ENCODE data around the gene SEC11A. TPM values are rescaled to one million over a fixed set of nuclear protein-coding genes. Genes with fewer than 3 reads are reported as not detected.
A peak's percentile ranks its signal among the peaks of the same experiment; 100 is the strongest.

SEC11A gene
- total RNA-seq, 4 donors from 2014 or later, result 54.1 to 103 (median 72.8) TPM

- intact Hi-C loops (cut with DNase I), result no loop called here
- H3K27me3 ChIP-seq, result no peaks in the 10 kb centered on the region
- WGBS, 2 donors, result 95 to 100% methylated on average over 4 to 6 of the region's 6 CpGs
- H3K27ac ChIP-seq, result no peak overlapping the region
- no peak for DNase-seq
- no peaks in the 10 kb centered on the region for H3K9me3 ChIP-seq
- H3K36me3 ChIP-seq, result no peaks in the 10 kb centered on the region
- H3K4me3 ChIP-seq, result no peak overlapping the region
- peaks cover 0 to 10% (median 4%) of the 10 kb centered on the region in 3 donors for H3K4me1 ChIP-seq
- TF ChIP-seq POLR2A (IDR thresholded peaks at IDR 0.05) (no peak), CTCF (IDR thresholded peaks at IDR 0.05) (no peak)
These were observed 11.5 kb upstream of the SEC11A start for GRCh38 chr15:84727429-84727828.

GRCh38 chr15:84725001-84725491 lies 9.1 kb upstream of the SEC11A start:
- peak overlapping the region; percentile 0 to 75 (median 35) for H3K27ac ChIP-seq
- H3K4me3 ChIP-seq, result no peak overlapping the region
- peaks cover 0 to 10% (median 4%) of the 10 kb centered on the region in 3 donors for H3K4me1 ChIP-seq
- intact Hi-C loops (cut with DNase I), result no loop called here
- H3K9me3 ChIP-seq, result no peaks in the 10 kb centered on the region
- no peaks in the 10 kb centered on the region for H3K36me3 ChIP-seq
- no peaks in the 10 kb centered on the region for H3K27me3 ChIP-seq
- no peak for DNase-seq
- whole genome bisulfite sequencing, 2 donors, result 10 to 13% methylated on average over 1 of the region's 1 CpG
- TF ChIP-seq CTCF (IDR thresholded peaks at IDR 0.05), result no peak

- TF ChIP-seq CTCF (IDR thresholded peaks at IDR 0.05), result no peak
- TF ChIP-seq POLR2A (IDR thresholded peaks at IDR 0.05), result no peak
- Histone ChIP-seq H3K36me3 (no peaks in the 10 kb centered on the region), H3K4me3 (no peak overlapping the region), H3K4me1 (peaks cover 0 to 10% (median 4%) of the 10 kb centered on the region in 3 donors), H3K9me3 (no peaks in the 10 kb centered on the region), H3K27me3 (no peaks in the 10 kb centered on the region), H3K27ac (no peak overlapping the region)
- intact Hi-C loops (cut with DNase I), result no loop called here
- WGBS, 2 donors, result 47 to 65% methylated on average over 2 of the region's 2 CpGs
- no peak for DNase-seq
These were observed 6.7 kb upstream of the SEC11A start for GRCh38 chr15:84722628-84723027.

GRCh38 chr15:84721371-84721770 lies 5.4 kb upstream of the SEC11A start:
- 59 to 83% methylated on average over 2 of the region's 2 CpGs for WGBS, 2 donors
- H3K36me3 ChIP-seq, result no peaks in the 10 kb centered on the region

More at GRCh38 chr15:84721371-84721770, 5.4 kb upstream of the SEC11A start:
- Histone ChIP-seq H3K9me3 (no peaks in the 10 kb centered on the region), H3K4me3 (no peak overlapping the region), H3K27me3 (no peaks in the 10 kb centered on the region), H3K27ac (no peak overlapping the region), H3K4me1 (peaks cover 0 to 18% (median 10%) of the 10 kb centered on the region in 3 donors)
- no peak for DNase-seq
- intact Hi-C loops (cut with DNase I), result no loop called here
- TF ChIP-seq CTCF (IDR thresholded peaks at IDR 0.05), result no peak
- no peak for TF ChIP-seq POLR2A (IDR thresholded peaks at IDR 0.05)
